HUDEP-2 (cell line): Measurements from ENCODE around the gene PCID2.
A peak's percentile ranks its signal among the peaks of the same experiment; 100 is the strongest.

ENCODE experiments used
- DNase-seq, 76 experiments: peaks; one replicate each; lab custom pipeline; 2025; ENCODE audit not compliant: unreplicated experiment in 76 of 76; lab: John Stamatoyannopoulos, UW

PCID2 gene

DNA sequence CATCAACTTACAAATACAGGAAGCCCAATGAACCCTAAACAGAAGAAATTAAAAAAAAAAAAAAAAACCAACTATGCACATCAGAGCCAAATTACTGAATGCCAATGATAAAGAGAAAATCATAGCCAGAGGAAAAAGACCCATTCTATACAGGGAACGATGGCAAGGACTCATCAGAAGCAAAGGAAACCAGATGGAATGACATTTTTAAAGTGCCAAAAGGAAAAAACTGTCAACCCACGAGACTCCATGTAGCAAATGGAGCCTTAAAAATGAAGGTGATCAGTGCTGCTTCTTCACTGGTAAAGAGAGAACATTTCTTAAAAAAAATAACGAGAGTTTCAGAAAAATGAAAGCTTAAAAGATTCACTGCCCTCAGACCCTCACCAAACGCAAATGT lies 18.3 kb downstream of the PCID2 start:
- DNase-seq: no peak

GRCh38 chr13:113187883-113188665 lies 20.4 kb downstream of the PCID2 start:
- DNase-seq: no peak

GRCh38 chr13:113187263-113187669 lies 21.2 kb downstream of the PCID2 start:
- peak in 74 of 76 experiments; percentile 9 to 94 (median 75) for DNase-seq

DNA sequence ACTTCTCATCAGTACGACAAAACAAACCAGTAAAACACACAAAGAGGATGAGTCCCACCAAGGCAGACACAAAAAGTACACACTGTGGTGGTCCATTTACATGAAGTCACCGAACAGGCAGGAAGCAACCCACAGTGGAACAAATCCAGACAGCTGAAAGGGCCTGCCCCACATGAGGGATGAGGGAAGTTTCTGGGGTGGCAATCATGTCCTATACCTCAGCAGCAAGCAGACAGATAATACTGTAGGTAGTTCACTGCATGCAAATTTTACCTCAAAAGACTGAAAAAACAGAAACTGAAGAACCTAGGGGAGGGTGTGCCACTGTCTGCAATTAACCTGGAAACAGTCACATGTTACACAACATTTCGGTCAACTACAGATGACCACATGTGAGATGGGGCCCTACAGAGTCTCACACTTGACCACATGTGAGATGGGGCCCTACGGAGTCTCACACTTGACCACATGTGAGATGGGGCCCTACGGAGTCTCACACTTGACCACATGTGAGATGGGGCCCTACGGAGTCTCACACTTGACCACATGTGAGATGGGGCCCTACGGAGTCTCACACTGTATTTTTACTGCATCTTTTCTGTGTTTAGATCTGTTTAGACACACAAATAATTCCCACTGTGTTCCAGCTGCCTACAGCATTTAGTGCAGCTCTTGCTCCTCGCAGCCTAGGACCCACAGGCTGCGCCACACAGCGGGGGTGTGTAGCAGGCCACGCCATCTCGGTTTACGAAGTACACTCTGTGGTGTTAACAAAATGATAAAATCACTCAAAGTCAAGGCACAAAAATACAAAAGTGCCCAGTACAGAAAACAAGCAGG lies 22.2 kb downstream of the PCID2 start:
- no peak for DNase-seq

DNA sequence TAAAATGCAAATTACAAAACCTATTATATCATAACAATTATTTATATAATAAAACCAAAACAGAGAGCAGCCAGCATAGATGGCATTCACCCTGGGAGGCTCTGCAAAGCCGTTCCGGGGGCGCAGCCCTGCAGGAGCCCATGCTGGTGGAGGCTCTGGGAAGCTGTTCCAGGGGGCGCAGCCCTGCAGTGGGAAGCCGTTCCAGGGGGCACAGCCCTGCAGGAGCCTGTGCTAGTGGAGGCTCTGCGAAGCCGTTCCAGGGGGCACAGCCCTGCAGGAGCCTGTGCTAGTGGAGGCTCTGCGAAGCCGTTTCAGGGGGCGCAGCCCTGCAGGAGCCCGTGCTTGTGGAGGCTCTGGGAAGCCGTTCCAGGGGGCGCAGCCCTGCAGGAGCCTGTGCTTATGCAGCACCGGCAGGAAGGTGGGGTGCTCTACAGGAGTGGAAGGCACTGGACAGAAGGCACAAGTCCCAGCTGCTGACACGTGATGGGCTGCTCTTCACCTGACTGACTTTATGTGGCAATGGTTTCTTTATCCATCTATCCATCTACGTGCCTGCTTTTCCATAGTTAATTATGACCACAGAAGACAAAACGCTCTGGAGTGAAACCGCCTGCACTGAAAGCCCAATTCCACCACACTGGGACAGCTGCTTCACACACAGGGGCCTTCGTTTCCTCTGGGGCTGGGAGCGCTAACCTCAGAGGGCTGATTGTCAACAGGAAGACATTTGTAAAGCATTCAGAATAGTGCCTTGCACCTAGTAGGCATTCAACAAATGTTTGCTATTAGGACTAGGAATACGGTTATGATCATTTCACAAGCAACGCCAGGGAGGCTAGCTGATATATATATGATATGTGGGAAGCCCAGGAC lies 23.7 kb downstream of the PCID2 start:
- DNase-seq: no peak

DNA sequence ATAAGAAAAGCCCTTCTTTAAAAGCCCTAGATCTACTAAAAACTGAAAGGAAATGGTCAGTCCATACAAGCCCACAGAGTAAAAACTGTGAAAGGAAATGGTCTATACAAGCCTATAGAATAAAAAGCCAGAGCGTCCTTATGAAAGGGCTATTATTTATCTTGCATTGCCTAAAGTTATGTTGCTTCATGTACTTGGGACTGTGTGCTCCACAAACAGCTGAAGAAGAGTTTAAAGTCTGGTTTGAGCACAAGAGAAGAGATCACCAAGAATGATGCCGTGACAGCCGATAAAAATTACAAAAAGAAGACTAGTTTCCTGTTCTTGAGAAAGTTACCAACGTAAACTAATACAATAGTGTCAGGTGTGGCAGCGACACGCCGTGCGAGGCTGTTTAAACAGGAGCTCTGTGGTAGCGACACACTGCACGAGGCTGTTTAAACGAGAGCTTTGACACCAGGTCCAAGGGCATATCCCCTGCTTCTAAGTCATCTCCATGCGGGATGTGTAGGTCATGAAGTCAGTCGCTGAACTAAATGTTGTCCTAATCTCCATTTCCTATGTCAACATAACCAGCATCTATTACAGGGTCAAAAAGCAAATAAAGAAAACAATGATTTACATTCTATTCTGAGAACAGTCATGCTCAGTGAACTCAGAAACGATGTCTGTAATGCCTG lies 24.9 kb downstream of the PCID2 start:
- DNase-seq: no peak

- no peak for DNase-seq
These were observed 26.4 kb downstream of the PCID2 start for GRCh38 chr13:113182046-113182445.

GRCh38 chr13:113179374-113180230 lies 28.9 kb downstream of the PCID2 start:
- peak in 73 of 76 experiments; percentile 22 to 93 (median 71) for DNase-seq

DNA sequence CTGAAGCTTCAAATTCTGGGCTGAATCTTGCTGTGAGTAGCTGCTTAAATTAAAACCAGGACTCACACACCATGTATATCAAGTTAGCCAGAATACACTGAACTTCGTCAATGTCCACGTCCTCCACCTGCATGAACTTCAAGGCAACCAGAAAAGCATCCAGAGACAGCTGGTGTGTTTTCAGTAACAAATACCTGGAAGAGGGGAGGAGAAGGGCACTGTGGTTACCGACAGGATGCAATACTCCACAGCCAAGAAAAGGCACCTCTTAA lies 29.6 kb downstream of the PCID2 start:
- DNase-seq: no peak

DNA sequence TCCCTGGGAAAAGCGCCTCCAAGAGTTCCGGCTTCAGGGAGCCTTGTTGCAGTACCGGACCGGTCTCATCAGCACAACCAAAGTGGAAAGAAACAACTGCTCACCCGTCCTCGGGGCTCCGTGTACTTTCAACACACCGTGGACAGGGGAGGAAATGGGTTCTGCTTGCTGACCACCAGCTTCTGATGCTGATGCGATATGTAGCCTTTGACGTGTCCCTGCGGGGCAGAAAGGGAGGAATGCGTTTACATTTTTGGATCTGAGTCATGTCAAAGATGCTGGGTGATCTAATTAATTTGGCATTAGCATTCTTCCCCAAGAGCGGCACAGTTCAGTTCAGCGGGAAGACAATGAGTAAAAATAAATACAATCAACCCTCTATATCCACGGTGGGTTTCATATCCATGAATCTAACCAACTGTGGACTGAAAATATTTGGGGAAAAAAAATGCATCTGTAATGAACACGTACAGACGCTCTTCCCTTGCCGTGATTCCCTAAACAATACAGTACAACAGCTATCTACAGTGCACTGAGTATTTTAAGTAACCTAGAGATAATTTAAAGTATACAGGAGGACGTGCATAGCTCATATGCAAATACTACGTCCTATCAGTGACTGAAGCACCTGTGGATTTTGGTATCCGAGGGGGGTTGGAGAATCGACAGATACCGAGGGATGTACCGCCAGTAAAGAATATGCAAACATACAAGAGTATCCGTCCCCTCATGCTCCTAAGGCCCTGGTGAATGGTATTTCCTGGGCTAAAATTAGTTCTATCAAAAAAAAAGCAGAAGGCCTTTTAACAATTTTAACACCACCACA lies 30.2 kb downstream of the PCID2 start:
- no peak for DNase-seq

GRCh38 chr13:113176822-113177221 lies 31.6 kb downstream of the PCID2 start:
- no peak for DNase-seq

DNA sequence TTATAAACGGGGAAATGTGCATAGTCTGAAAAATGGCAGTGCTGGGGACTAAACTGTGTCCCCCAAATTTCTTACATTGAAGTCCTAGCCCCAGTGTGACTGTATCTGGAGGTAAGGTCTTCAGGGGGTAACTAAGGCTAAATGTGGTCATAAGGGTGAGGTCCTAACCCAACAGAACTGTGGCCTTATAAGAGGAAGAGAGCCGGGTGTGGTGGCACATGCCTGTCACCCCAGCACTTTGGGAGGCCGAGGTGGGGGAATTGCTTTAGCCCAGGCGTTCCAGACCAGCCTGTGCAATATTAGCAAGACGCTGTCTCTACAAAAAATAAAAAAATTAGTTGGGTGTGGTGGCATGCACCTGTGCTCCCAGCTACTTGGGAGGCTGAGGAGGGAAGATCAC lies 32.2 kb downstream of the PCID2 start:
- DNase-seq: peak in 74 of 76 experiments; percentile 3 to 88 (median 70)

DNA sequence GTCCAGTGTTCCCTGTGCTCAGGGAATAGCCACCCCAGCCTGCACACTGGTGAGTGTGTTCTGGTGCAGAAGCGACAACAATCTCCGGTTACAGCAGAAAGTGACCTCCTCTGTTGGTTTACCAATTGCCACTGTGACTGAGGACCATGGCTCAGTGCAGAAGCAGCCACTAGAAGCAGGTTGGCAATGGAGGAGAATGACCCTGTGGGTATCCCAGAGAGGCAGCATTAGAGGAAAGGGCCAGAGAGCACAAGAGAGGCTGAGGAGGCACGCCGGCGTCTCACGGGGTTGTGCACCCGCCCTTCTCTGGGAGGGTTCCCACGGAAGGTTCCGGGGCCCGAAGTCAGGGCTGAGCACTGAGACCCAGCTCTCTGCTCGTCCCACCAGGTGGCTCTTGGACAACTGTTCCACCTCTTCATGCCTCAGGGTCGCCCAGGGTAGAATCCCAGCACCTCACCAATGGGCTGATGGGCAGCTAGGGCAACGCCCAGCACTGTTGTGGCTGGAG lies 36.0 kb downstream of the PCID2 start:
- no peak for DNase-seq

- no peak for DNase-seq
These were observed 37.0 kb downstream of the PCID2 start for GRCh38 chr13:113171250-113172125.

DNA sequence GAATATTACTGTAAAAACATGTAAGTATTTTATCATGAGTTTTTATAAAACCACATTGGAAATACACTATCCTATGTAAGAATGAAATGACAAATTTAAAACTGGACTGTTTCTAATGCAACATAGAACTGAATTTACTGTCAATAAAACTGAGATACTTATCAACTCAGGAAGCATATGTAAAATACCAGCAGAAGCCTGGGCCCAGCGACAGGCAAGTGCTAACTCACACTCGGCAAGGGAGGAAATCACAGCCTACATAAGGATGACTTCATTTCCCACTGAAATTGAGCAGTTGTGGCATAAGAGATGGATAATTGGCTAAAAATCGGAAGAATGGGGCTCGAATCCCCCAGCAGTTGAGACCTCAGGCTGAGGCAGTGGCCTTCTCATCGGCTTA lies 38.0 kb downstream of the PCID2 start:
- no peak for DNase-seq

- no peak for DNase-seq
These were observed 38.9 kb downstream of the PCID2 start for GRCh38 chr13:113169277-113170272.
